ENCODE data around the gene SBSN.

SBSN gene

GRCh38 chr19:35553385-35554000 lies 25.4 kb upstream of the SBSN start:
- Histone ChIP-seq H3K9me3 (ENCODE audit: control insufficient read depth, insufficient read depth, low read length) (no peaks in the 10 kb centered on the region), H3K9ac (ENCODE audit: low read depth, low read length) (no peak overlapping the region), H3K27me3 (ENCODE audit: control insufficient read depth, insufficient read depth, low read length) (peaks cover 15% of the 10 kb centered on the region), H3K4me1 (ENCODE audit: control insufficient read depth, insufficient read depth, low read length) (no peaks in the 10 kb centered on the region), H3K36me3 (ENCODE audit: control insufficient read depth, insufficient read depth, low read length) (peaks cover 16% of the 10 kb centered on the region), H3K27ac (ENCODE audit: low read depth, low read length) (no peak overlapping the region), H3K4me3 (ENCODE audit: low read depth, low read length) (no peak overlapping the region)

- Histone ChIP-seq H3K4me3 (ENCODE audit: low read depth, low read length) (no peak overlapping the region), H3K4me1 (ENCODE audit: control insufficient read depth, insufficient read depth, low read length) (no peaks in the 10 kb centered on the region), H3K36me3 (ENCODE audit: control insufficient read depth, insufficient read depth, low read length) (peaks cover 23% of the 10 kb centered on the region), H3K27me3 (ENCODE audit: control insufficient read depth, insufficient read depth, low read length) (0 out of 2 replicates have a peak, but pooled peaks cover 13% of the 10 kb centered on the region), H3K27ac (ENCODE audit: low read depth, low read length) (no peak overlapping the region), H3K9me3 (ENCODE audit: control insufficient read depth, insufficient read depth, low read length) (no peaks in the 10 kb centered on the region), H3K9ac (ENCODE audit: low read depth, low read length) (no peak overlapping the region)
These were observed 24.6 kb upstream of the SBSN start for GRCh38 chr19:35552534-35553384.

GRCh38 chr19:35551091-35551810 lies 23.1 kb upstream of the SBSN start:
- no peak overlapping the region for H3K9ac ChIP-seq (ENCODE audit: low read depth, low read length)
- H3K36me3 ChIP-seq (ENCODE audit: control insufficient read depth, insufficient read depth, low read length), result peaks cover 37% of the 10 kb centered on the region
- H3K27ac ChIP-seq (ENCODE audit: low read depth, low read length), result no peak overlapping the region
- H3K4me1 ChIP-seq (ENCODE audit: control insufficient read depth, insufficient read depth, low read length), result peaks cover 3% of the 10 kb centered on the region; the same call in 1 of the 2 replicates
- H3K4me3 ChIP-seq (ENCODE audit: low read depth, low read length), result no peak overlapping the region
- 0 out of 2 replicates have a peak, but pooled peaks cover 4% of the 10 kb centered on the region for H3K27me3 ChIP-seq (ENCODE audit: control insufficient read depth, insufficient read depth, low read length)
- no peaks in the 10 kb centered on the region for H3K9me3 ChIP-seq (ENCODE audit: control insufficient read depth, insufficient read depth, low read length)

GRCh38 chr19:35549879-35550523 lies 21.9 kb upstream of the SBSN start:
- Histone ChIP-seq H3K27me3 (ENCODE audit: control insufficient read depth, insufficient read depth, low read length) (no peaks in the 10 kb centered on the region), H3K4me1 (ENCODE audit: control insufficient read depth, insufficient read depth, low read length) (peaks cover 6% of the 10 kb centered on the region; the same call in 1 of the 2 replicates), H3K9me3 (ENCODE audit: control insufficient read depth, insufficient read depth, low read length) (no peaks in the 10 kb centered on the region), H3K4me3 (ENCODE audit: low read depth, low read length) (no peak overlapping the region), H3K27ac (ENCODE audit: low read depth, low read length) (no peak overlapping the region), H3K9ac (ENCODE audit: low read depth, low read length) (no peak overlapping the region), H3K36me3 (ENCODE audit: control insufficient read depth, insufficient read depth, low read length) (peaks cover 37% of the 10 kb centered on the region)

- no peaks in the 10 kb centered on the region for H3K27me3 ChIP-seq (ENCODE audit: control insufficient read depth, insufficient read depth, low read length)
- H3K4me3 ChIP-seq (ENCODE audit: low read depth, low read length), result no peak overlapping the region
- H3K36me3 ChIP-seq (ENCODE audit: control insufficient read depth, insufficient read depth, low read length), result peaks cover 37% of the 10 kb centered on the region
- peaks cover 9% of the 10 kb centered on the region; the same call in 1 of the 2 replicates for H3K4me1 ChIP-seq (ENCODE audit: control insufficient read depth, insufficient read depth, low read length)
- no peaks in the 10 kb centered on the region for H3K9me3 ChIP-seq (ENCODE audit: control insufficient read depth, insufficient read depth, low read length)
- no peak overlapping the region for H3K9ac ChIP-seq (ENCODE audit: low read depth, low read length)
- no peak overlapping the region for H3K27ac ChIP-seq (ENCODE audit: low read depth, low read length)
These were observed 21.2 kb upstream of the SBSN start for GRCh38 chr19:35549174-35549788.

GRCh38 chr19:35546532-35546931 lies 18.4 kb upstream of the SBSN start:
- Histone ChIP-seq H3K36me3 (ENCODE audit: control insufficient read depth, insufficient read depth, low read length) (peaks cover 59% of the 10 kb centered on the region), H3K9ac (ENCODE audit: low read depth, low read length) (peak overlapping the region; percentile 88; the same call in 1 of the 2 replicates), H3K9me3 (ENCODE audit: control insufficient read depth, insufficient read depth, low read length) (no peaks in the 10 kb centered on the region), H3K4me1 (ENCODE audit: control insufficient read depth, insufficient read depth, low read length) (peaks cover 13% of the 10 kb centered on the region; the same call in 1 of the 2 replicates), H3K27me3 (ENCODE audit: control insufficient read depth, insufficient read depth, low read length) (no peaks in the 10 kb centered on the region), H3K27ac (ENCODE audit: low read depth, low read length) (no peak overlapping the region), H3K4me3 (ENCODE audit: low read depth, low read length) (peak overlapping the region; percentile 78)

- Histone ChIP-seq H3K4me3 (ENCODE audit: low read depth, low read length) (peak overlapping the region; percentile 78), H3K27me3 (ENCODE audit: control insufficient read depth, insufficient read depth, low read length) (no peaks in the 10 kb centered on the region), H3K36me3 (ENCODE audit: control insufficient read depth, insufficient read depth, low read length) (peaks cover 63% of the 10 kb centered on the region), H3K9me3 (ENCODE audit: control insufficient read depth, insufficient read depth, low read length) (no peaks in the 10 kb centered on the region), H3K27ac (ENCODE audit: low read depth, low read length) (peak overlapping the region; percentile 75), H3K4me1 (ENCODE audit: control insufficient read depth, insufficient read depth, low read length) (peaks cover 13% of the 10 kb centered on the region; the same call in 1 of the 2 replicates), H3K9ac (ENCODE audit: low read depth, low read length) (peak overlapping the region; percentile 88)
These were observed 17.8 kb upstream of the SBSN start for GRCh38 chr19:35545855-35546381.

GRCh38 chr19:35545001-35545854 lies 17.1 kb upstream of the SBSN start, which contains the start of gene TMEM147:
TMEM147 (plus strand) TSS chr19:35545626; CDS start chr19:35545740, 114 bp downstream.
- Histone ChIP-seq H3K36me3 (ENCODE audit: control insufficient read depth, insufficient read depth, low read length) (peaks cover 62% of the 10 kb centered on the region), H3K9ac (ENCODE audit: low read depth, low read length) (peak within 1 kb of the TSS; percentile 88), H3K27ac (ENCODE audit: low read depth, low read length) (peak within 1 kb of the TSS; percentile 75), H3K4me3 (ENCODE audit: low read depth, low read length) (peak within 1 kb of the TSS; percentile 78), H3K9me3 (ENCODE audit: control insufficient read depth, insufficient read depth, low read length) (no peaks in the 10 kb centered on the region), H3K27me3 (ENCODE audit: control insufficient read depth, insufficient read depth, low read length) (no peaks in the 10 kb centered on the region), H3K4me1 (ENCODE audit: control insufficient read depth, insufficient read depth, low read length) (peaks cover 13% of the 10 kb centered on the region; the same call in 1 of the 2 replicates)

GRCh38 chr19:35544110-35544802 lies 16.1 kb upstream of the SBSN start:
- H3K9ac ChIP-seq (ENCODE audit: low read depth, low read length), result peak overlapping the region; percentile 88; the same call in 1 of the 2 replicates
- peaks cover 13% of the 10 kb centered on the region; the same call in 1 of the 2 replicates for H3K4me1 ChIP-seq (ENCODE audit: control insufficient read depth, insufficient read depth, low read length)
- H3K9me3 ChIP-seq (ENCODE audit: control insufficient read depth, insufficient read depth, low read length), result no peaks in the 10 kb centered on the region
- H3K27ac ChIP-seq (ENCODE audit: low read depth, low read length), result no peak overlapping the region
- peaks cover 57% of the 10 kb centered on the region for H3K36me3 ChIP-seq (ENCODE audit: control insufficient read depth, insufficient read depth, low read length)
- no peaks in the 10 kb centered on the region for H3K27me3 ChIP-seq (ENCODE audit: control insufficient read depth, insufficient read depth, low read length)
- peak overlapping the region; percentile 78 for H3K4me3 ChIP-seq (ENCODE audit: low read depth, low read length)
